Measurements from ENCODE around the gene WASF3.

DNA sequence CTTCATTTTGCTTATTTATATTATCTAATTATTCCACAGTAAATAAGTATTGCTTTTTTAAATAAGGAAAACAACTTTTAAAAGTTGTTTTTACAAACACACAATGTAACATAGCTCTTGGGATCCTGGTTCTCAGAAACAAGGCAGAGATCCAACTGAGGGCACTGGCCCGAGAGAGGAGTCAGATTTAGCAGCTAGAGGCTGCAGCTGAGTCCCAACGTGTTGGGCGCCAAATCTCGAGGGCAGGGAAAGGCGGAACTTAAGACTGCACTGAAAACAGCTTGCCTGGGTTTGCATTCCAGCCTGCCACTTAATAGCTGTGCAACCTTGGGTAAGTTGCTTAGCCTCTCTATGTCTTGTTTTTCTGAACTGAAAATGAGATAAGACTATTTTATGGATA lies 16.4 kb upstream of the WASF3 start:
- TF ChIP-seq, protein P1, sequence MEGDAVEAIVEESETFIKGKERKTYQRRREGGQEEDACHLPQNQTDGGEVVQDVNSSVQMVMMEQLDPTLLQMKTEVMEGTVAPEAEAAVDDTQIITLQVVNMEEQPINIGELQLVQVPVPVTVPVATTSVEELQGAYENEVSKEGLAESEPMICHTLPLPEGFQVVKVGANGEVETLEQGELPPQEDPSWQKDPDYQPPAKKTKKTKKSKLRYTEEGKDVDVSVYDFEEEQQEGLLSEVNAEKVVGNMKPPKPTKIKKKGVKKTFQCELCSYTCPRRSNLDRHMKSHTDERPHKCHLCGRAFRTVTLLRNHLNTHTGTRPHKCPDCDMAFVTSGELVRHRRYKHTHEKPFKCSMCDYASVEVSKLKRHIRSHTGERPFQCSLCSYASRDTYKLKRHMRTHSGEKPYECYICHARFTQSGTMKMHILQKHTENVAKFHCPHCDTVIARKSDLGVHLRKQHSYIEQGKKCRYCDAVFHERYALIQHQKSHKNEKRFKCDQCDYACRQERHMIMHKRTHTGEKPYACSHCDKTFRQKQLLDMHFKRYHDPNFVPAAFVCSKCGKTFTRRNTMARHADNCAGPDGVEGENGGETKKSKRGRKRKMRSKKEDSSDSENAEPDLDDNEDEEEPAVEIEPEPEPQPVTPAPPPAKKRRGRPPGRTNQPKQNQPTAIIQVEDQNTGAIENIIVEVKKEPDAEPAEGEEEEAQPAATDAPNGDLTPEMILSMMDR (IDR thresholded peaks at IDR 0.05), result no peak
- TF ChIP-seq EZH2 (IDR thresholded peaks at IDR 0.05), result no peak
- no peak for TF ChIP-seq EZH2phosphoT487 (IDR thresholded peaks at IDR 0.05)
